Fibroblast of skin of right biceps (primary cell): ENCODE results near the gene FYN.
A peak's percentile ranks its signal among the peaks of the same experiment; 100 is the strongest.
"Not testable (repeated sequence)": the region's sequence is repeated elsewhere in the genome, so short reads cannot be mapped to it uniquely, and the experiment has no call there.

ENCODE experiments used
- DNase-seq: peaks from one replicate; pipeline ENCODE4 v3.0.0-alpha.2; 2013

Gene FYN

DNA sequence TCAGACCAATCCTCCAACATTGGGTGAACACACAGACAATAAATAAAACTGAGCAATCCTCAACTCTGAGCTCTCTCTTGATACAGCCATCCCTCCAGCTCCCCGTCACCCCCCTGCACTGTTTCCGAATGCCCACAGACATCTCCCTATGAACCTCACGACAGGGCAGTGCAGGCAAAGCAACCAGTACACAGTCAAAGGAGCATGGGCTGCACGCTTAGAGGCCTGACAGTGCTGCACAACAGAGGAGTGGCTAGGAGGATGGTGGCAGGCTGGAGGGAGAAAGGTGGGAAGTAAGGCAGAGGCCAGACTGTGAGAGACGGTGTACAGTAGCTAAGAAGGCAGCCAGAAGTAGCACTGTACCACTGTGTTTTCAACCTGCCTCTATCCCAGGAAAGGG is 24.0 kb downstream of the FYN start:
- no peak for DNase-seq

DNA sequence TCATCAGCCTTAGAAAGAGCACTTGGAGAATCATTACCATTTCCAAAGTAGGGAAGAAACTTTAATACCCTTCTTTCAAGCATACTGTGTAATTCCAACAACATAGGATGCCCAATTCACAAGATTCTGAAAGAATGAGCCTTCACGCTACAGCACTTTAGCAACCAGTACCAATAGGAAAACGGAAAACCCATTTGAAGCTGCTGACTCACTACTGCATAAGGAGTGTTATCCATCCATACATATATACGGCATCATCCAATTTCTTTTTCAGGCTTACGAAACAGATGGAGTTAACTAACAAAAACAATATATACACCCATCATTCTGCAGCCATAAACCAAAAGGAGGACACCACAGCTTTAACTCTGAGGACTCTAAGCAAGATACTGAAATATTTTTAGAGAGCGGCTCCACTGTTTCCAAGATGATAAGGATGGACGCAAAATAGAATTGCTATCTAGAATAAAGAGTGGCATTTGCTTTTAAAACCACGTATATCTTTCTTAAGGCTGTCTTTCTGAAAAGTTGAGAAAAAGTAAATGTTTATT is 24.9 kb downstream of the FYN start:
- DNase-seq = peak; percentile 50

DNA sequence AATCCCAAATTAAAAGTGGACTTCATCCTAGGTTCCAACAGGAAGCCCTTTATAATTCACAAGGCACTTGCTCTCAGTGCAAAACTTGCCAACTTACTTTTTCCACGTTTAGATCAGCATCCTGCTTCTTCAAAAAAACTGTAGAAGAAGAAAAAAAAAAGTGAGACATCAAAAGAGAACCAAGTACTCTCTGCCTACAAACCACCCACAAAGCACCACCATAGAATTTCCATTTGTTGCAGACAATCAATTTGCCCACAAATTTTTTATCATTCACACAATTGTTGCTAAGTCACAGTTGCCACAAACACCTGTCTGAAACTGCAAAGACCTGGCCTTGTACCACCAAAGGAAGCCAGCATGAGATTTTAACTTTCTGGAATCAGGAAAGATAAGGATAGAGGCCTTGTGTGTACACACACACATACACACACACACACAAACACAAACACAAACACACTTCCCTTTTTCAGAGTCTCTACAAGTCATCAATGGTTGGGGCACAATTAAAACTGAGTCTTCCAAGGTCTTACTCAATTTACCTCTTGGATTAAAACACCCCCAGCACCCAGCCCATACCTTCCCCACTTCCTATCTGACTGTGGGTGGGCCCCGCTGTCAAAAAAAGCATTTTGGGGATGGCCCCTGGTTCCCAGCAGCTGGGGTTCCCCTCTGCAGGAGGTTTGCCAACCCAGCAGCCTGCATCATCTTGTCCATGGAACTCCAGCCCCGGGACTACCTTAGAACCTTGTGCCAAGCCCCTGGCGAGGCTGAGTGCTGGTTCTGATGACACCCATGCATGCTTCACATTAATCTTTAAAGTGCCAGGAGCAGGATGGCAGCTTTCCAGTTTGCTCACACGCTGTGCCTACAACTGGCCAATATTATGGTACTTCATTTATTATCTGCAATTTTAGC is 26.5 kb downstream of the FYN start:
- no peak for DNase-seq

DNA sequence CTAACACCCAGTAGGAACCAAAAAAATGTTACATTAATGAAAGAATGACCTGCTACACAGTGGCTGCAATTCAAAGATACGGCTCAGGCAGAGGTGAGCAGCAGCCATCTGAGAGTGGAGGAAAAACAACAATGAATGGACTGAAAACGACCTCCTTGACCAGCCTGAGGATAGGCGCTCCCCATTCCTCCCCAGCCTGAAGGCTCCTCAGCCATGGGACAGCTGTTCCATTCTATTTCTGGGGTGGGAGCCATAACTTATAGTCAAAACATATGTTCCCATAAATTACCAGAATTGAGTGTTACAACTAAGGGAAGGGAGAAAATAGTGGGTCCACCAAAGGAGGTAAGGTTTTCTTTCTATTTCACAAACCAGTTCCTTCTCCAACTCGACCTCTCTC is 27.2 kb downstream of the FYN start:
- DNase-seq = no peak

DNA sequence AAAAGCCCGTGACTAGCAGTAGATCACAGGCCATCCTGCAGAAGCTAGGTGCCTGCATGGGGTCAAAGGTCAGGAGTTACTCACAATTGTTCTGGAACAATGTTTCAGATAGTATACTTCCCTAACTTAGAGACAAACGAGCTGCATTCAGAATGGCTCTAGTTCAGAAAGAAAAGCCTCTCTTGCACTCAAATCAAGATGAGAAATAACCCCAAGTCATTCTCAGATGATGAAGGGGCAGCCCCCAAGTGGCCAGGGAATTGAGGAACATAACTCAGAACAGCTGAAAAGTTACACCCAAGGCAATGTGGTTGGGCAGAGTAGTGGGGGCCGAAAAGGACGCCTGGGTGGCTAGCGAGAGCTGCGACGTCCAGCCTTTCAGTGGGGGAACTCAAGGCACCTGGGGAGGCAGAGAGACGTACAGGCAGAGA is 27.8 kb downstream of the FYN start:
- DNase-seq = no peak

DNA sequence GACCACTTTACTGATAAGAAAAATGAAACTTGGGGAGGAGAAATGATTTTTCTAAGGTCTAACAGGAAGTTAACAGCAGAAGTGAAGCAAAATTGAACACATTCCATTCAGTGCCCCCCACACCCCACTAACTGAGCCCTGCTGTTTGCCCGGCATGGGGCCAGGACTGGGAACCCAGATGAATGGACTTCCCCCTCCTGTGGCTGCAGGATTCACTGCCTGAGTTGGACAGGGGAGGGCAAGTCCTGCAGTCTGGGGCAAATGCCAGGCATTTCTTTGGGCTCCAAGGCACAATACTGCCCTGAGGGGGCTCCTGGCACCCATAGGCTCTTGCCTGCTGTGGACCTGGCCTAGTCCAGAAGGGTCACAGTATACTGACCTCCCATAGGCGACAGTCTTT is 28.3 kb downstream of the FYN start:
- DNase-seq = peak; percentile 25

DNA sequence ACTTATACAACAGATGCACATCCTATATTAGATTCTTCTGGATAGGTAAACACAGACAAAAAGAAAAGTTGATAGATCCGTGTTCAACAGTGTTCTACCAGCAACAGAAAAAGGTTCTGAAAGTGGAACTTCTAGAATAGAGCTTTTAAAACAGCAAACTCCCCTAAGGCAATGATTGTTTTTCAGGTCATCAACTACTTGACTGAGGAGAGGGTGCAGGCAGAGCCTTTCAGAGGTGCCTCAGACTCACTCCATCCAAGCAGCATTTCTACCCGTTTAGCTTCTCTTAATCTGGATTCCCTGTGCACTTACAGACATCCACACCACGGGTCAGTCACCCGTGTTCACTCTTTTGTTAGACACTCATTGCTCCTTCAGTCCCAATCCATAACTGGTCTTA is 28.9 kb downstream of the FYN start:
- DNase-seq = no peak

DNA sequence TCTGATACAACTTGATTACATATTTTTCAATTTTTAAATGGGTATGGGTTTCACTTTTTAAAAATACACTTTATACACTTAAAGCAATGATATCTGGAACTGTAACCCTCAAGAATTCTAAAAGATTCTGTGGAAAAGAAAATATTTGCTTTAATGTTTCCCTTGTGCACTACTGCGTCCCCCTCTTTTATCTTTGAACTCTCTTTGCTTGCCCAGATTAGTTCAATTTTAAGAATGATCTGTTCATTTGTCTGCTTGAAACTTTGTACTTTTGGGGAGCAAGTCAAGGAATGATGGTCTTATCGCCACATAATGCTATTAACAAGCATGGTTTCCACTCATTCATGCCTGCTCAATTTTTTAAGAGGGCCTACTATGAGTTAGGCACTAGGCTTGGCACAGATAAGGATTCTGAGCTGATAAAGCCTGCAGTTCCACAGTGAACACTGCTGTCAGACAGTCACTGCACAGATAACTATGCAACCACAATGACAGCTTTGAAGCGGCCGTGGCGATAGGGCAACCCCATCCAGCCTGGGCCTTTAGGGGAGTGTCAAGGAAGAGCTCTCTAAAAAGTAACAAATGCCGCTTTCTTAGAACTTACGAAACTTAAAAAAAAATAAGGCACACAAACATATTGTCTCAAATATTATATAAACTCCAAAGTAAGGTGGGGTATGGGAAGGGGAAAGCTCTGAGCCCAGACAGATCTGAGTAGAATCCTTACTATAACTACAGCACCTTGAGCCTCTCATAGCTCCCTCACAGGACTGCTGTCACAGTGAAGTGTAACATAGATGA is 29.7 kb downstream of the FYN start:
- DNase-seq = no peak

DNA sequence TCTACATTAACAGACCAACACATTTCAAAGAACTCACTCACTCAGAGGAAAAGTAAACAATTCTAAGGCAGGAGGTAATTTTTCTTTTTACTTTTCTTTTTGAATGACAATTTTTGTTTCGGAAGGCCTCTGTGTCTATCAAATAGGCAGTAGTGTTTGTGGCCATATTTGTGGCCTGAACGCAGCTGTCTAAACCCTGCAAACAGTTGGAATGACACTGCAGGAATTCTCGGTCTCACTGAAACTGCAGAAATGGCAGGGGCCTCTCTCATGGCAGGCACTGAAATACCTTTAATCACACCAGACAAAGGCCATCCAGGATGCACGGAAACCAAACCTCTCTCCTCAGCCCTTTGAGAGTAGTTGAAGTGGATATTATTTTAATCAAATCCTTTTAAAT is 30.4 kb downstream of the FYN start:
- peak; percentile 65 for DNase-seq

DNA sequence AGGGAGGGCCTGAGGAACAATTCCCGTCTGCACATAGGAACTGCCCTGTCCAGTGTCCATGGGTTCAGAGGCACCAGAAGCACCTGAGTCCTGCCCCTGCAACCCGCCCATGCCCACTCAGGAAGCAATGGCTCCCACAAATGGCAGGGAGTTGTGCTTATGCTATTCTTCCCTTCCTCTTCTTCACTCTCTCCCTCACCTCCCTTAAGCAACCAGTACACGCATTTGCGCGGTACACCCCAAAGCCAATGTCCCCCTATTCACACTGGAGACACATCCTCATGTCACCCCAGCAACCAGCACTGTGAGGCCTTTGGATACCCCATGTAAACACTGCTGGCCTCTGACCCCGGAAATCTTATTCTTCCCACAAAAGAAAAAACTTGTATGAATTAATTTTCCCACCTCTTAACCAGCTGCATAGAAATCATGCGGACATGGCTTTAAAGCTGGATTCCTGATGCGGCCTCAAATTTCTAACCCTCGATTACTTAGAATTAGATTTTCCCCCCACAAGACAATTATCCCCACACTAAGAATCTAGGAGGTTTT is 30.9 kb downstream of the FYN start:
- DNase-seq = no peak

DNA sequence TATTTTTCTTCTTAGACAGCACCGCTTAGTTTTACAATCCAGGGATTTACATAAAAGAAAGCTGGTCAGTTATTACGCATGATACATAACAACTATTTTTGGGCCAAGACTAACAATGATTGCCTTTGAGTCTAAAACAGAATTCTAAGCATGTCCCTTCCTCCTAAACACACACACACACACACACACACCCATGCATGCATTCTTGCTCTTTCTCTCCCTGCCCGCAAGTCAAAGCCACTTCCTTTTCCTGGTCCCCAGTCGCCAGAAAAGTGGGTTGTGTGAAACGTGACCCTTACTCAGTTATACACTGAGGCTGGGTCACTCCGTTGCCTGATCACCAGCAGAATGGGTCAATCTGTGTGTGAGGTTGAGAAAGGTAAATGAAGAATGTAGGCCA is 31.4 kb downstream of the FYN start:
- peak; percentile 73 for DNase-seq

DNA sequence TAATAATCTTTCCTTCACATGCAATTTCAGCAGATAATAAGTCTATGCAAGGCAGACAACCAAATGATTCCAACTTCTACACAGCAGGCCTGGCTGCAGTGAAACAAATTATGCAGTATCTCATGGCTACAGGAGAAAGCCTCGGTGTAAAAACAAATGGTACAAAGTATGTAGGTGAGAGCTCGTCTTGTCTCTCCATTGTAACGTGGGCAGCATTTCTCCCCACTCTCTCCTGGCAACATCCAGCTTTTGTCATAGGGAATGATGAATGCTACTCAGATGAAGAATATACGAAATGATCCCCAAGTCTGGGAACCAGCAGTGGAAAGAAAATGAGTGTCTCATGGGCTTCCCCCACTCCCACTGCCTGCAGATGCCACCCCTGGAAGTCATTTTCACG is 32.4 kb downstream of the FYN start:
- no peak for DNase-seq

DNA sequence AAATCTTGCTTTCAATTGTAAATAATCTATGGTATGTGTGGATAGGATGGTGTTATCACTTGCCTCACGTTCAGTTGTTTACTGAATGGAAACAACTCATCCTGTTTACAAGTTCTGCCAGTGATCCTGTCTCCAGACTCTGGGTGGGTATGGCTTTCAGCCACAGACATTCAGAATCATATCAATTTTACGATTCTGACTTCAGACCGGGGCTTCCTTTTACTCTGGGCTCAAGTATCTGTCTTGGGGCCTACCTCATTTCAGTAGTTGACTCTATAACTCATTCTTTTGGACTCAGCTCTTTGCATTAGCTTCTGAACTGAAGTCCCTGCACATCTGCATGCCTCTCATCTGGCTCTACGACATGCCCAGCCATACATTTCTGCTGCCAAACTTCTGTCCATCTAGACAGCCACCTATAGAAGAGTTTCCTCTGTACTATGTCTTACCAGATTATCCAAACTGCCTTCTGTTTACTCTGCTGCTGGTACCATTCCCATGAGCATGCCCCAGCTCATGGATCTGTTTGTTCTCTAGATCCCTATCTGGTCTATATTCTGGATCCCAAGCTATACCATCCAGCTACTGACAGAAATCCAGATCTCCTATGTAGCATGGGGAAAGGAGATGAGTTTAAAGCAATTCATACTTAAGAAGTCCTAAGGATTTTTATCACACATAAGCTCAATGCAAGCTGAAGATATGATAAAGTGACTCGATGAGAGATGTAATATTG is 34.3 kb downstream of the FYN start:
- no peak for DNase-seq

DNA sequence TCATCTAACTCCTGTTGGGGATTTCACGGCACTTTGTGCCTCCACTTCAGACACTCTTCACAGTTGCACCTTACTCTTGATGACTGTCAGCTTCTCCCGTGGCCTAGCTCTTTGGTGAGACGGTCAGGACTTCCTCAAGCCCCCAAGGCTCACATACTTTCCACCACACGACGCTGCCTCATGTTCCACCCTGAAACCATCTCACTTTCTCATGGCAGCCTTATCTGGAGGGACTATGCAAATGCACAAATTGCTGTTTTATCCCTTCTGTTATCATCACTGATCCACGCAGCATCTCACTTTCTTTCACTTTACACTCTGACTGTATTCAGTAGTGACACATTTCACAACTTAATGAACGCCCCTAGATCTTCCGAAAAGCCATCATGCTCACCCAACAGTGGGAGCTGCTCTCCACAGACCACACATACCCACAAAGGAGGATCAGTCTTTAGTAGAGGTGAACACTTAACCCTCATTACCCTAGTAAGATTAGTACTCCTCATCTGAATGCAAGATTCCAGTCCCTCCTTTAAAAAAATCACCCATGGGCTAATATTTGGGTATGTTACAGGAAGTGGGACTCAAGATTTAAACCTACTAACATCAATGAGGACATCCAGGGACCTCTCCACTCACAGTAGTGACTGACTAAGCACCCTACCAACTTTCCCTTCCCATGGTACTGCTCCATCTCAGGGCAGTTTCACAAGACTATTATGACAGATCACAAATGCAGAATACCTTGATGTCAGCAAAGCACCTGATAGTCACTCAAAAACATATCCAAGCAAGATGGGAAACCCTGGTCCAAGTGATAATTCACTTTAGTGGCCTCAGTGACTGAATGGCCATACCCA is 35.4 kb downstream of the FYN start:
- DNase-seq = no peak

DNA sequence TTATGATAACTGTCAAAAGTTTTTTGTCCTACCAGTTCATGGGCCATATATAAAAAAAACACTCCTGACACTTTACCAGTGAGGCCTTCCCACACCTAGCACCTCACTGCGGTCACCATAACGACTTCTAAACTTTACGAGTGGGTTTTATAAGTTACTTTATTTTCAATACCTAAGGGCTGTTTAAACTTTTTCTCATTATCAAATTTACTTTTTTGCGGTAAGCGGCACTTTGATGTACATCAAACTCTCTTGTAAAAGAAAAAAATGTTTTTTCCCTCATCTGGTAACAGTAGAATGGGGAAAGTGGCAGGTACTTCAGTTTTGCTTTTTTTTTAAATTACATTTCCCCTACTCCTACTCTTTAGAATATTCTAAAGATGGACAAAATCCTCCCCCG is 36.2 kb downstream of the FYN start:
- DNase-seq = no peak

DNA sequence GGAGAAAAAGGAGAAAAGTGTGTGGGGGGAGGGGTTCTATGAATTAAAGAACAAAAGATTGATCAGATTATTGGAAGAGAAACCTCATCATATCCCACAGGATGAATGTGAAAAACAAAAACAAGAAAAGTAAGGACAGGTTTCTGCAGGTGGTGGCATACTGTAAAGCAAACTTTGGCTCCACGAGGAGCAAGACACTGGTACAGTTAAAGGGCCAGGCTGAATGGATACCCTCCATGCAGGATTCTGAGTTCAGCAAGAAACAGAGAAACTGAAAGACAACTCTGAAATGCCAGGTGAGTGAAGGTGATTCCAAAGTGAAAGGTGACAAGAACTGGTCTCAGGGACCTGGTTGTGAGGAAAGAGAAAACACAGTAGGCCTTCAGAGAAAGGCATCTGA is 37.4 kb downstream of the FYN start:
- DNase-seq = no peak

DNA sequence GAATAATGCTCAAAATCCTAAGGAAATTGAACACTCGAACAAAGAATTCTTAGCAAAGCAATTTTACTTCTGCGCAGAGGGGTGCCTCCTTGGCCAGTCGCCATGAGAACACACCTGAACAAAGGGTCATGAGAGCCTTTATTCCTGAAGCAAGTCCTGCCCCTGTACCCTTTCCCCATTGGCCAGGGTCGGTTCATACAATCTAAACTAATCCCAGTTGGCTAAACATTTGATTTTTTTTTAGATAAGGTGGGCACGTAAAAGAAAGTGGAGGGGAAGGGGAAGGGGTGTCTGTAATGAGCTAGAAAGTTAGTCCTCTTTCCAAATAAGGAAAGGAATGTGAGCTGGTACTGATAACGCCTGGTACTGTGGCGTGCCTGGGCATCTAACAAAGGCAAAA is 37.9 kb downstream of the FYN start:
- DNase-seq = not testable (repeated sequence)

DNA sequence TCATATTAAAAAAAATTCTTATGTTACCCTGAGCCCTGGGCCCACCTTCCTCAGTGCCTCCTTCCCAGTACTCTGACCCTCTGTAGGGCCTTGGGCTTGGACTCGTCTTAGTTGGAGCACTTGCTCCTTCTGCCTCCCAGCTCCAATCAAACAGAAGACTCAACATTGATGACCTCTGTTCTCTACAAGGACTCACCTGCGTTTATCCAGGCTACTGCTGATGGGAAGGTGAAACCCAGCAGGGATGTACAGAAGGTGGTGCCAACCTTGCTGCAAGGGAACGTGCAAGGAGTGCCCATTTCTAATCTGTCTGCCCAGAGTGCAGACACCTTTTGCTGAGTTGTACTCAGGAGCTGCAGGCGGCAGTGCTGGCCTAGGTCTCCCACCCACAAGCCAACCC is 38.9 kb downstream of the FYN start:
- no peak for DNase-seq

DNA sequence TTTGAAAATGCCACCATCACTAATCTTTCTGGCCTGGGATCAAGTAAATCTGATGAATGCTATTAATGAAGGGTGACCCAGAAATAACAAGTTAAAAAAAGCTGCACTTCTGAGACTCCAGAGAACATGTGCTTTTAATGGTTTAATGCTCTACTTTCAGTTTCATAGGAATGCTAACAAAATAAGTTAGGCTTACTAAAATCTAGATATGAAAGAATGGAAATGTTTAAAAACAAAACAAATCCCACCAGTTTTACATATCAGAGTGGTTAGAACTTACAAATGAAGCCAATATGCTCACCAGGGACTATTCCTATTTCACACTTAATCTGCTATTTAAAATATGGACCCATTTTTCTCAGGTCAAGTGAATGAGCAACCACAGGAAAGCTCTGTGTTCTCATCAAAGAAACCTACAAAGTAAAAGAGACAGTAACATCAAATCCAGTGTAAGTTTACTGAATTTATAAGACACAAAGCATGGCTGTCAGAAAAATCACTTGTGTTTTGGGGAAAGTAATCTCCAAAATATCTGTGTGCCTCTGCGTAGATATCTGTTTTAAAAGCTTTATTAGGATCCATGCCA is 40.3 kb downstream of the FYN start:
- no peak for DNase-seq

DNA sequence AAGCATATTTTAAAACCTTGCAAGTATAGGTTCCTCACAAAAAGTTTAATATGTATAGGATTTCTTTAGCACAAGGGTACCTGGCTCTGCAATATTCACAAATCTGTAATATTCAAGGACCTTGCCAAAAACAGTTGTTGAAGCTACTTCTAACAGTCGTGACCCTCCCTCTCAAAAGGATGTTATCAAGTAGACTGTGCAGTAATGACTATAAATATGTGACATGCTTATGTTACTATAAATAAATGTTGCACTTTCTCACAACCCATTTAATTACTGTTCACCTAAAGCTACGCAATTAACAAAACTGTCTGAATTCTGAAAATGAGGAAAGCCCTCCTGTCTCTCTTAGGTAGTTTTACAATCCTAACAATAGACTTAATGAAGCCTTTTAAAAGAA is 41.8 kb downstream of the FYN start:
- no peak for DNase-seq

DNA sequence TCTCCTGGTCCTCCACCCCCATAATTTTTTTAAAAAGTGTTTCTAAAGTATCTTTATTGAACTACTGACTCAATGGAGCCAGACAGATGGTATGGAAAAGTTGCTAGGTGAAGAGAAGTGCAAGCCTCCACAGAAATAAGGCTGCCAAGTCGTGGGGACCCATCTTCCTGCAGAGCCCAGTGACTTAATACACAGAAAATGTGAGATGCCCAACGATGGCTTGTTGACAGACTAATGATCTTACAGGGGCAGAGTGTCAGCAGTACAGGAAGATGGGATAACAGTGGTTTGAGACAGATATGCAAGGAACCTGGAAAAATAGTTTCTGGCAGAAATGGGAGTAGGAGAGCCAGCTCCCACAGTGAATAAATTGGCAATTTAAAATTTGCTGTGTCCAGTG is 43.3 kb downstream of the FYN start:
- DNase-seq = peak; percentile 82
